PC-3 (cell line): Measurements from ENCODE around the gene CCDC28B.

Experiments
- EZH2 ChIP-seq: fragments of 300-600 bp; sonication (generic); IDR thresholded peaks from one replicate; pipeline ENCODE4 v1.6.1; 2017; ENCODE audit warnings: antibody characterized with exemption, mild to moderate bottlenecking, low read length; ENCODE audit not compliant: unreplicated experiment
- EZH2phosphoT487 ChIP-seq: fragments of 300-600 bp; sonication (generic); IDR thresholded peaks from 2 replicates; pipeline ENCODE4 v1.6.1; 2018; ENCODE audit warnings: mild to moderate bottlenecking, antibody characterized with exemption, low read length, borderline replicate concordance
- TF ChIP-seq, protein P1 (sequence below): fragments of 300-600 bp; sonication (generic); conservative IDR thresholded peaks from 2 replicates; pipeline ENCODE4 v1.5.1; 2017; ENCODE audit warnings: antibody characterized with exemption, low read depth, mild to moderate bottlenecking, low read length

DNA sequence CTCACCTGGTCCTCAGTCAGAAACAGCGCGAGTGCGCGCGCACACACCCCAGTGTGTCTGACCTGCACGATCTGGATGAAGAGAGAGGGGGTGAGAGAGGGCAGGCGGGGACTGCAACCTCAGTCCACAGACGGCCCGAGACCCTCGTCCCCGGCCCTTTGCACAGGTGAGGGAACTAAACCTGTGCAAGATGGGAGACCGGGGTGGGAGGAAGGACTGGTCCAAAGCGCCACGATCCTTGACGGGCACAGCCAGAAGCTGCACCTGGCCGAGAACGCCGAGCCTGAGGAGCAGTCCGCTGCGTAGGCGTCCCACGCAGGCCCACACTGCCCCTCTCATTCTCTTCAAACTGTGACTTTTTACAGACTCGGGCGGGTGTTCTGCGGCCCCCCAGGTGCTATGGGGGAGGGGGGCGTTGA, 4.6 kb downstream of the CCDC28B start:
- TF ChIP-seq, protein P1, sequence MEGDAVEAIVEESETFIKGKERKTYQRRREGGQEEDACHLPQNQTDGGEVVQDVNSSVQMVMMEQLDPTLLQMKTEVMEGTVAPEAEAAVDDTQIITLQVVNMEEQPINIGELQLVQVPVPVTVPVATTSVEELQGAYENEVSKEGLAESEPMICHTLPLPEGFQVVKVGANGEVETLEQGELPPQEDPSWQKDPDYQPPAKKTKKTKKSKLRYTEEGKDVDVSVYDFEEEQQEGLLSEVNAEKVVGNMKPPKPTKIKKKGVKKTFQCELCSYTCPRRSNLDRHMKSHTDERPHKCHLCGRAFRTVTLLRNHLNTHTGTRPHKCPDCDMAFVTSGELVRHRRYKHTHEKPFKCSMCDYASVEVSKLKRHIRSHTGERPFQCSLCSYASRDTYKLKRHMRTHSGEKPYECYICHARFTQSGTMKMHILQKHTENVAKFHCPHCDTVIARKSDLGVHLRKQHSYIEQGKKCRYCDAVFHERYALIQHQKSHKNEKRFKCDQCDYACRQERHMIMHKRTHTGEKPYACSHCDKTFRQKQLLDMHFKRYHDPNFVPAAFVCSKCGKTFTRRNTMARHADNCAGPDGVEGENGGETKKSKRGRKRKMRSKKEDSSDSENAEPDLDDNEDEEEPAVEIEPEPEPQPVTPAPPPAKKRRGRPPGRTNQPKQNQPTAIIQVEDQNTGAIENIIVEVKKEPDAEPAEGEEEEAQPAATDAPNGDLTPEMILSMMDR = no peak
- no peak for TF ChIP-seq EZH2
- TF ChIP-seq EZH2phosphoT487 = no peak
